ENCODE results near the gene TOR4A.
"Not testable (repeated sequence)": the region's sequence is repeated elsewhere in the genome, so short reads cannot be mapped to it uniquely, and the experiment has no call there.

TOR4A gene

GRCh38 chr9:137319011-137319738 is 41.6 kb downstream of the TOR4A start:
- DNase-seq = no peak

DNA sequence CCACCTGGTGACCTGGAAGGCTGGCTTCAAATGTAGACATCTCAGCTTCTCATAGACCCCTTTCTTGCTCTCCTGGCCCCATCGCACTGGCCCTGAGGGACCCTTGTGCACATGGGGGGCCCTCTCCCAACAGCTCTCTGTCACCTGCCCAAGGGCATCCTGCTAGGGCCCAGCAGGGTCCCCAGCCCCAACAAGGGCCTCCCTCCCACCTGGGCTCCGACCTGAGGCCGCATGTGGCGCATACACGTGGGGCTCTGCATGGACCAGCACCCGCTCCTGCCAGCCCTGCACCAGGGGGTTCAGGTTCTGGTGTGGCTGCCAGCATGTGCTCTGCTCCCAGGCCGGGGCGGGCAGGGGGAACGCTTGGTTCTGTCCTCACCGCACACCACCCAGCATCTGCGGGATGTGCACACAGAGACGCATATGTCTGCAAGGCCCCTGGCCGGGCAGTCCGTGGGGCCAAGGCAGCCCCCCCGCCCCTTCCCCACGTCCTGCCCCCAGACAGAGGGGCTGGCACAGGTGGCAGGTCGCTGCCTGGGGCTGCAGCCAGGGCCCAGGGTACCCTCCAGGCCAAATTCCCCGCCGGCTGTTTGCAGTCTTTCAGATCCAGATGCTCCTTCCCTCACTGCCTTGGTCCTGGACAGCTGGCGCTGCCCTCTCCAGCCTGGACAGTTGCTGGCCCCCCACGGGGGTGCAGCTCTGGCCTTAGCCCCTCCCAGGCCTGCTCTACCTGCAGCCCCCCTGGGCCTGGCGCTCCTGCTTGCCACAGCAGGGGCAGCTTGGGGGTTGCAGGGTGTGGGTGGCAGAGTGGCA is 42.4 kb downstream of the TOR4A start:
- no peak for DNase-seq

GRCh38 chr9:137320555-137321384 is 43.2 kb downstream of the TOR4A start:
- no peak for DNase-seq

DNA sequence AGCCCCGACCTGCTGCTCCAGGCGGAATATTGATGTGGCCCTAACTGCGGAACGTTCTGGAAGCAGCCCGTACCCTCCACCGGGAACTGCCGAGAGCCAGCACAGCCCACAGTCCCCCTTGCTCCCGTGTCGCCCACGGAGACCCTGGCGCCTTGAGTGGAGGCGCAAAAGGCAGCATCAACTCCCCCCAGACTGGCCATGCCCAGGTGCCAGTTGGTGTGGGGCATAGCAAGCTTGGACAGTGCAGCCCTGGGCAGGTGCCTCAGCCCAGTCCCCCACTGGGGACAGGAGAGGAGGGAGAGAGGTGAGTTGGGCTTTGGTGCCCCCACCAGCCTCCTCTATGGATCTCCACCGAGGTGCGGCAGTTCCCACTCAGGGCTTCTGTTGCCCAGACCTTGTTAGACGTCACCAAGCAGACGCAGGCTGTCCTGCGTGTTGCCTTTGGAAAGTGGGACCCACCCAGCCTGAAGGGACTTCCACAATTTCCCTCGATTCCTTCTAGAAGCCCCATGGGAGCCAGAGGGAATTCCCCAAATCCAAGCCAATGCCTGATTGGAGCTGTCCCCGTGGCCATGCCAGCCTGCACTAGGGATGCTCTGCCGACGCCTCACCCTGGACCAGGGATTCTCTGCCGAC is 44.3 kb downstream of the TOR4A start:
- DNase-seq = no peak

GRCh38 chr9:137323531-137324331 is 46.2 kb downstream of the TOR4A start:
- DNase-seq = no peak

DNA sequence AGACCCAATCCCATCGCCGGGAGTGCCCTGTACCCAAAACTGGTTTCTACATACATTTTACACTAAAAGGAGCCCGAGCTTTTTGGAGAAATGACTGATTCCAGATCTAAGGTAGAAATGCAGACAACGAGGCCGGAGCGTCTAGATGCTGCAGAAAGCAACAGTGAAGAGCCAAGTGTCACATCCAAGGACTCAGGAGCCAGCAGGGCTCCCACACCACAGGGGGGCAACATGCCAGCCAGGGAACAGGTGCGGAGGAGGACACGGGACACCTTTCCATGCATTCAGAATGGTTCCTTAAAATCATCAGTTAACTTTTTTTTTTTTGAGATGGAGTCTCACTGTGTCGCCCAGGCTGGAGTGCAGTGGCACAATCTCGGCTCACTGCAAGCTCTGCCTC is 47.6 kb downstream of the TOR4A start:
- no peak for DNase-seq

- no peak for DNase-seq
These were observed 48.3 kb downstream of the TOR4A start for GRCh38 chr9:137325799-137326198.

DNA sequence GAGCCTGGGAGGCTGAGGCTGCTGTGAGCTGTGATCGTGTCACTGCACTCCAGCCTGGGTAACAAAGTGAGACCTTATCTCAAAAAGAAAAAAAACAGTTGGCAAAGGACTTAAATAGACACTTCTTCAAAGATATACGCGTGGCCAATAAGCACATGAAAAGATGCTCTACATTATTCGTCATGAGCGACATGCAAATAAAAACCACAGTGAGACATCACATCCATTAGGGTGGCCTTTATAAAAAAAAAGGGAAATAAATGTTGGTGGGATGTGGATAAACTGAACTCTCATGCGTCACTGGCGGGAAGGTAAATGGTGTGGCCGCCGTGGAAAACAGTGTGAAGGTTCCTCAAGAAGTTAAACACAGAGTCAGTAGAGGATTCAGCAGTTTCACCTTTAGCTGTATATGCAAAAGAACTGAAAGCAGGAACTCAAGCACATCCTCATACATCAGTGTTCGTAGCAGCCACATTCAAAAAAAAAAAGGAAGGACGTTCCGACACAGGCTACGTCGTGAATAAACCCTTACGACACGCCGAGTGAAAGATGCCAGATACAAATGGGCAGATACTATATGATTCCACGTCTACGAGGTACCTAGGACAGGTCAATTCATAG is 49.0 kb downstream of the TOR4A start:
- DNase-seq = no peak

DNA sequence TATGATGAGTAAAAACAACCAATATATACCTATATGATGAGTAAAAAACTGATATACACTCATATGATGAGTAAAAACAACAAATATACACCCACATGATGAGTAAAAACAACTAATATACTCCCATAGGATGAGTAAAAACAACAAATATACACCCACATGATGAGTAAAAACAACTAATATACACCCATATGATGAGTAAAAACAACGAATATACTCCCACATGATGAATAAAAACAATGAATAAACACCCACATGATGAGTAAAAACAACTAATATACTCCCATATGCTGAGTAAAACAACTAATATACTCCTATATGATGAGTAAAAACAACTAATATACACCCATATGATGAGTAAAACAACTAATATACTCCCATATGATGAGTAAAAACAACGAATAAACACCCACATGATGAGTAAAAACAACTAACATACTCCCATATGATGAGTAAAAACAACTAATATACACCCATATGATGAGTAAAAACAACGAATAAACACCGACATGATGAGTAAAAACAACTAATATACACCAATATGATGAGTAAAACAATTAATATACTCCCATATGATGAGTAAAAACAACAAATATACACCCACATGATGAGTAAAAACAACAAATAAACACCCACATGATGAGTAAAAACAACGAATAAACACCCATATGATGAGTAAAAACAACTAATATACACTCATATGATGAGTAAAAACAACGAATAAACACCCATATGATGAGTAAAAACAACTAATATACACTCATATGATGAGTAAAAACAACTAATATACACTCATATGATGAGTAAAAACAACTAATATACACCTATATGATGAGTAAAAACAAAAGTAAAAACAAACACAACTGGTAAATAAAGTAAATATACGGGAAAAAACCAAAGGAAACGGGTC is 50.4 kb downstream of the TOR4A start:
- DNase-seq = not testable (repeated sequence)

DNA sequence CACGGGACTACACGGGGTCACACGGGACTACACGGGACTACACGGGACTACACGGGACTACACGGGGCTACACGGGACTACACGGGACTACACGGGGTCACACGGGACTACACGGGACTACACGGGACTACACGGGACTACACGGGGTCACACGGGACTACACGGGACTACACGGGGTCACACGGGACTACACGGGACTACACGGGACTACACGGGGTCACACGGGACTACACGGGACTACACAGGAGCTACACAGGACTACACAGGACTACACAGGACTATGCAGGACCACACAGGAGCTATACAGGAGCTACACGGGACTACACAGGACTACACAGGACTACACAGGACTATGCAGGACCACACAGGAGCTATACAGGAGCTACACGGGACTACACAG is 52.1 kb downstream of the TOR4A start:
- not testable (repeated sequence) for DNase-seq

DNA sequence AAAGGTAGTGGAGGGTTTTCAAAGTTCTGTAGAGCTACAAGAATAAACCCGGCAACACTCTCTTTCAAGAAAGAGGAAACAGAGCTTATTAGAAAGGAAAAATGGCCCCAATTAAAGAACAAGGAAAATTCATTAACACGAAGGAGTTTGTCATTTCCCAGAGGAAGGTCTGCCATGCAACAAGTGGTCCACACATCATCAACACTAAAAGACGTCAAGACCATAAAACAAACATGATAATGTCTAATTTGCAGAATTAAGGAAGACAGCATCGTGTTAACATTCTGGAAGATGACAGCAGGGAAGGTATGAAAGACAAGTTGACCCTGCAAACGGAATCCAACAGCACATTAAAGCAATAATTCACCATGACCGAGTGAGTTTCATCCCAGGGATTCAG is 53.2 kb downstream of the TOR4A start:
- DNase-seq = no peak

GRCh38 chr9:137331929-137332328 is 54.4 kb downstream of the TOR4A start:
- no peak for DNase-seq
